Tibial nerve (tissue), 4 donors: ENCODE data around the gene RUNX1.

Experiments used
- CTCF ChIP-seq, 5 experiments: fragments of 200-600 bp in 3 of 5; fragments of 450-650 bp in 2 of 5; sonication (generic) in 3 of 5; IDR thresholded peaks; one replicate each; pipeline ENCODE4 v1.5.1; 2016 to 2019; ENCODE audit warnings: antibody characterized with exemption in 5 of 5, mild to moderate bottlenecking in 3 of 5, moderate library complexity in 2 of 5
- EP300 ChIP-seq, 2 donors: sonication (generic); formaldehyde crosslinking; IDR thresholded peaks; one replicate each; pipeline ENCODE4 v1.6.1; 2017; ENCODE audit warnings: antibody characterized with exemption in 2 of 2, mild to moderate bottlenecking in 1 of 2
- POLR2A ChIP-seq, 2 donors: fragments of 450-650 bp; IDR thresholded peaks; one replicate each; pipeline ENCODE4 v1.6.1; 2017; ENCODE audit warnings: antibody characterized with exemption in 2 of 2, mild to moderate bottlenecking in 2 of 2, moderate library complexity in 2 of 2

- TF ChIP-seq CTCF (IDR thresholded peaks at IDR 0.05) (no peak), POLR2A (IDR thresholded peaks at IDR 0.05) (no peak), EP300 (IDR thresholded peaks at IDR 0.05) (no peak)
Observed at GRCh38 chr21:35027563-35028450, 21.3 kb downstream of the RUNX1 start.
